Dermis blood vessel endothelial cell (primary cell): ENCODE data around the gene LRRC45. TPM values are rescaled to one million over a fixed set of nuclear protein-coding genes. Genes with fewer than 3 reads are reported as not detected.

Source experiments
- DNase-seq: peaks from one replicate; pipeline ENCODE4 v3.0.0; 2010
- total RNA-seq: library from RNA; depleted of rRNA; stranded (reverse); fragments of >200 nt; gene quantifications from 2 replicates; pipeline ENCODE4 v1.2.3, GENCODE V29; 2014

Gene LRRC45
- total RNA-seq, 1 donor from 2014 or later, result 15.1 TPM

GRCh38 chr17:82008258-82008940 is 14.7 kb upstream of the LRRC45 start:
- no peak for DNase-seq

GRCh38 chr17:82008941-82009405 is 14.1 kb upstream of the LRRC45 start:
- no peak for DNase-seq

GRCh38 chr17:82009413-82009812 is 13.7 kb upstream of the LRRC45 start:
- no peak for DNase-seq

- no peak for DNase-seq
These were observed 12.3 kb upstream of the LRRC45 start for GRCh38 chr17:82010575-82011525.

GRCh38 chr17:82011617-82012187 is 11.4 kb upstream of the LRRC45 start:
- no peak for DNase-seq

GRCh38 chr17:82012261-82012639 is 10.9 kb upstream of the LRRC45 start:
- DNase-seq, result no peak

- no peak for DNase-seq
These were observed 10.3 kb upstream of the LRRC45 start for GRCh38 chr17:82012640-82013295.

GRCh38 chr17:82013341-82013740 is 9.8 kb upstream of the LRRC45 start:
- DNase-seq, result peak; percentile 39

GRCh38 chr17:82013772-82014321 is 9.3 kb upstream of the LRRC45 start:
- no peak for DNase-seq

- no peak for DNase-seq
These were observed 8.7 kb upstream of the LRRC45 start for GRCh38 chr17:82014432-82014831.

- DNase-seq, result no peak
These were observed 8.2 kb upstream of the LRRC45 start for GRCh38 chr17:82014971-82015310.

- no peak for DNase-seq
These were observed 7.7 kb upstream of the LRRC45 start for GRCh38 chr17:82015311-82015971.

- DNase-seq, result no peak
These were observed 6.8 kb upstream of the LRRC45 start for GRCh38 chr17:82016061-82016874.

- no peak for DNase-seq
These were observed 6.1 kb upstream of the LRRC45 start for GRCh38 chr17:82016875-82017459.

- DNase-seq, result no peak
These were observed 5.4 kb upstream of the LRRC45 start for GRCh38 chr17:82017612-82018151.

- no peak for DNase-seq
These were observed 4.7 kb upstream of the LRRC45 start for GRCh38 chr17:82018152-82018988.

- no peak for DNase-seq
These were observed 4.0 kb upstream of the LRRC45 start for GRCh38 chr17:82018989-82019689.

GRCh38 chr17:82019690-82020571 is 3.2 kb upstream of the LRRC45 start:
- DNase-seq, result peak; percentile 73
